Measurements from ENCODE around the gene CYB5R2.
A peak's percentile ranks its signal among the peaks of the same experiment; 100 is the strongest.
"Not testable (repeated sequence)": the region's sequence is repeated elsewhere in the genome, so short reads cannot be mapped to it uniquely, and the experiment has no call there.

The CYB5R2 gene

DNA sequence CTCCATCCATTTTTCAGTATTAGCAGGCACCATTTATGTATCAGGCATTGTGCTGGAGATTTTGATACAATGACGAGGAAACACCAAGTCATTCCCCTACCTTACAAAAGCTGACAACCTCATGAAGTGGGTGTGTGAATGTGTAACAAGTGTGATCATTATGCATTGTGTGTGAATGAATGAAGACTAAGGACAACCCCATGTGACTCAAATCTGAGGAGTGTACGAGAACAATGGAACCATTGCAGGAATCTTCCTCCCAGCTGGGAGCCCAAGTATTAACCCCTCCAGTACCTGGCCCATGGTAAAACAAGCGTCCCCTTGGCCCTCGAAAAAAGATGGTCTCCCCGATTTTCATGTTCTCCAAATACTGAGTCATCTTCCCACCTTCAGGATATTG is 4.4 kb downstream of the CYB5R2 start:
- no peak for DNase-seq (ENCODE audit: low read depth in 2 of 2)

DNA sequence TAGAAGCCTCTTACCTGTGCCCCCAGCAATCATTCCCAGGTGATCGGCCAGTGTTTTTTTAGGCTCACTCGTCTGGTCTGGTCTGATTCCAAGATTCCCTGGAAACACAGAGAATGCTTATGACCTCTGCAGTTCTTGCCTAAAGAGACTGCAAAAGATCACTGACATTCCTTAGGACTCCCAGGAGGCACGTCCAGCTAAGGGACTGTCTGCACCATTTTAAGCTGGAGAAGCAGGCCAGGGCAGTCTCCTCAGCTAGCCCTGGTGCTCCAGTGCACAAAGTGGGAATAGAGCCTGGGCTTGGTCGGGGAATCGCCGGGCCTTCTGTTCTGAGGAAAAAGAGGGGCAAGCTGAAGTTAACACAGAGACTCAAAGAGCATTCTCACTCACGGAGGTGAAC is 4.8 kb downstream of the CYB5R2 start:
- no peak for DNase-seq (ENCODE audit: low read depth in 2 of 2)

DNA sequence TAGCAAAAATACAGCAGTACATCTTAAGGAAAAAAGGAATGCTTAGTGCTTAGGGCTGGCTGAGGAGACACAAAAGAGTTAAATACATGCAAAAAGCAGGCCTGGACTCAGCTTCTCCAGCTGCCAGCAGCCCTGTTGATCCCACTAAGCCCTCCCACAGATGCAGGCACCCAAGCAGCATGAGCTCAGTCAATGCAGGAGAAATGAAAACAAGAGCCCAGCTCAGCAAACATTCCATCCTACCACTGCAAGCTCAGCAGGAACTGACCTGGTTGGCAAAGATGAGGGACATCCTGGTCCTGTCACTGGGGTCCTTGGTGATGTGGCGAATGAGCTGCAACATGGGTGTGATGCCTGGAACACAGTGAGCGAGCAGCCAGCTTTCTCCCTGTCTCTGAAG is 5.8 kb downstream of the CYB5R2 start:
- no peak for DNase-seq (ENCODE audit: low read depth in 2 of 2)

DNA sequence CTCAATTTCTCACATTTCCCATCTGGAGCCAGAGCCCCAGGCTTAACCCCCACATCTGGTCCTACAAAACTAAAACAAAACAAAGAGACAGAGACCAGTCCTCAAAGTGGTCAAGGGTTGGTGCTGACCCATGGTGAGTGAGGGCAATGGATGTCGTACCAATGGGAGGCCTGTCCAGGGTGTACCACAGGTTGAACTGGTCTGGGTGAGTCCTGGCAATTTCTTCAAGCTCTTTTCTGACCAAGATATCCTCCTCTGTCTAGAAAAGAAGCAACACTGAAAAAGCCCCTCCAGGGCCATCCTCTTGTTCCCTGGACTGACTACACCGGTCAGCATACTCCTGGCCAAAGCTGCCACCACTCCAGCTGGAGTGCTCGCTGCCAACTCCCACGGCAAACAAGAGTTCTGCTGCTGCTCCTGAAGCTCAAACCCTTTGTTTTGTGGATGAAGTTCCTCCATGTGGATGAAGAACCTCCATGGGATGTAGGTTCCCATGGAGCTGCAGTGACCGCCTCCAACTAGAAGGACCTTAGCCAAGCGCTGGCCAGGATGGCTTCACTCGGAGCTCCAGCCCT is 6.9 kb downstream of the CYB5R2 start:
- DNase-seq (ENCODE audit: low read depth in 2 of 2) = no peak

DNA sequence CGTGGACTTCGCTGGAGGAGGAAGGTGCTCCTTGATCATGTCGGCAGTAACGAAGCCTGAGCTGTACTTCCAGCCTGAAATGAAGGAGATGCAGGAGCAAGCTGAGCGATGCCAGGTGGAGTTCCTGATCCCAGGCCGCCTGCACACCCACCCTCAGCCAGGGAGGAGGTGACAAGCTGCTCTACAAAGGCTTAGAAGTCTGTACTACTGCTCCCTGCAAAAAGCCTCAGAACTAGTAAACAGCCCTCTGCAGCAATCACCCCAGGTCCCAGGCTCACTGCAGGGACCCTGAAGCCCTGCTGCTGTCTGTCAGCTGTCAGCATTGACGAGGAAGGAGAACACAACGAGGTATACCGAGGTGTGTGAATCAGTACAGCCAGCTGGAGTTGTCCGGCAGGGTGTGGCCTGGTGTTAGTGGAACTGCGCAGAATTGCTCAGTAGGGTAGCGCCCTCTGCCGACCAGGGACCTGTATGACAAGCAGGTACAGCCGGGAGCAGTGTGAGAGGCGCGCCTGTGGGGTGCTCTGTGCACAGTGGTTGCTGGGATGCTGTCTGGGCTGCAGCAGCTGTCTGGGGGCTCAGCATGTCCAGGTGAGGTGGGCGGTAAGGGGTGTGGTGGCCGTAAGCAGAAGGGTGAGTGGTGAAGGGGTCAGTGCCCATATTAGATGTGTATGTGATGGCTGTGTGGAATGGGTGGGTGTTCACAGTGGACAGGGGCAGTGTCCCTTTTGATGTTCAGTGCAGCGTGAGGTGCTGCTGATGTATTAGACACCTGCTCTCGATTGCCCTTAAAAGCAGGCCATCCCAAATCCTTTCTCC is 7.6 kb downstream of the CYB5R2 start:
- DNase-seq (ENCODE audit: low read depth in 2 of 2) = peak; percentile 13 to 46

DNA sequence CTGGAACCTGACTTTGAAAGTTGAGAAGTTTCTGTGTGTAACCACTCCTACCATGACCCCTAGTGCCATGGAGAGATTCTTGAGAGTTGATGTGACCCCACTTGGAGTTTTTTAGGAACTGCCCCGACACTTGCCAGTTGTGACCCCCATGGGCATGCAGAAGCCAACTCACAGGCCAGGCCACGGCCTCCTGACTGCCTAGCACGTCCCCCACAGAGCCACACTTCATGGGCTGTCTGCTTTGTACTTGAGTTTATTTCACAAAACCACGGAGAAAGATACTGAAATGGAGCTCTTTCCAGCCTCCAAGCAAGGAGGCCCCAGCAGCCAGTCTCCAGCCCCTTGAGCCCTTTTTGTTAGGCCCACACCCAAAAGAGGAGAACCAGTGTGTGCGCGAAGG is 8.4 kb downstream of the CYB5R2 start:
- DNase-seq (ENCODE audit: low read depth in 2 of 2) = no peak

DNA sequence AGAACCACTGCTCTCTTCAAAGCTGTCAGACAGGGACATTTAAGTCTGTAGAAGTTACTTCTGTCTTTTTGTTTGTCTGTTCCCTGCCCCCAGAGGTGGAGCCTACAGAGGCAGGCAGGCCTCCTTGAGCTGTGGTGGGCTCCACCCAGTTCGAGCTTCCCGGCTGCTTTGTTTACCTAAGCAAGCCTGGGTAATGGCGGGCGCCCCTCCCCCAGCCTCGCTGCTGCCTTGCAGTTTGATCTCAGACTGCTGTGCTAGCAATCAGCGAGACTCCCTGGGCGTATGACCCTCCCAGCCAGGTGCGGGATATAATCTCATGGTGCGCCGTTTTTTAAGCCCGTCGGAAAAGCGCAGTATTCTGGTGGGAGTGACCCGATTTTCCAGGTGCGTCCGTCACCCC is 9.8 kb downstream of the CYB5R2 start:
- DNase-seq (ENCODE audit: low read depth in 2 of 2) = not testable (repeated sequence)

DNA sequence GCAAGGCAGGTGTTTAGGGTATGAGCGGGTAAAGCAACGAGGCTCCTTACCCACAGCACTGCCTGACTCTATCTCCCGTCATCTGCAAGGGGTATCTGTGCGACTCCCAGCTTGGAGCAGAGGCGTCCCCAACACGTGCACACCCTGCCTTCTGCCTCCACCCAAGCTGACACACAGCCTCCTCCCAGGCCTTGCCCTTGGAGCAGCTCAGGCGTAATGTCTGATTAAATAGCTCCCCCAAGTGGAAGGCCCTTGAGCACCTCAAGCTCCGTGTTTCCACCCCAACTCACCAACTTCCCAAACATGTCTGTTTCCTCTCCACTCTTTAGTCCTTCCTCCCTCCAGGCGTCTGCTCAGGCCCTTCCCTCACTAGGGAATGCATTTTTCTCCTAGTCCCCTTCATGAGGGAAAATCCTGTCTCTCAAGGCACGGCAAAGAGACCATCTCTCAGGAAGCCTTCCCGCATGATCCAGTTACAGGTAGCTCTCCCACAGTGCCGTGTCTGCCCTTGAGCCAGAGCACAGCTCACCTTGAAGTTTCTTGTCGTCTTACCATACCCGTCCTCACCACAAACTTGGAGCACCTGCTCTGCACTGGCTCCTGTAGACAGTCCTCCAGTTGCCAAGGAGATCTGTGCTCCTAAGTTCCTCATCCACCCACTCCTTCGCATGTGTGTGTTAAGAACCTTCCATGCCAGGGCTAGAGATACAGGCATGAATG is 15.8 kb downstream of the CYB5R2 start:
- DNase-seq (ENCODE audit: low read depth in 2 of 2) = no peak

DNA sequence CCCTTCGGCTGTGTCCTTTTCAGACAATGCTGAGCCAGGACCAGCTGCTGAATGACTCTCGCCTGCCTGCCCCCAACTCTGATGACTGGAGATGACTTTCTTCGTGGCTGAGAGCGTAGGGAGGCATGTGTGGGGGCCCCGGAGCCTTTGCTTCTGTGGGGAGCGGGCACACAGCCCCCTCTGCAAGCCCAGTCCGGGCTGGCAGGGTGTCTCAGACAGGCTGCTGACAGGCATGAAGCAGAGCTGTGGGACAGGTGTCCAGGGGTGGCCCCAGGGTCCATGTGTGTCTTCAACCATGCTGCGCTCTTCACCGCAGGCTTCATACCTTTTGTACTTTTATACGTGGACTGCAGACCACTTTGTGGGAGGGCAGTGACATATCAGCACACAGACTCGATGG is 16.6 kb downstream of the CYB5R2 start:
- no peak for DNase-seq (ENCODE audit: low read depth in 2 of 2)

DNA sequence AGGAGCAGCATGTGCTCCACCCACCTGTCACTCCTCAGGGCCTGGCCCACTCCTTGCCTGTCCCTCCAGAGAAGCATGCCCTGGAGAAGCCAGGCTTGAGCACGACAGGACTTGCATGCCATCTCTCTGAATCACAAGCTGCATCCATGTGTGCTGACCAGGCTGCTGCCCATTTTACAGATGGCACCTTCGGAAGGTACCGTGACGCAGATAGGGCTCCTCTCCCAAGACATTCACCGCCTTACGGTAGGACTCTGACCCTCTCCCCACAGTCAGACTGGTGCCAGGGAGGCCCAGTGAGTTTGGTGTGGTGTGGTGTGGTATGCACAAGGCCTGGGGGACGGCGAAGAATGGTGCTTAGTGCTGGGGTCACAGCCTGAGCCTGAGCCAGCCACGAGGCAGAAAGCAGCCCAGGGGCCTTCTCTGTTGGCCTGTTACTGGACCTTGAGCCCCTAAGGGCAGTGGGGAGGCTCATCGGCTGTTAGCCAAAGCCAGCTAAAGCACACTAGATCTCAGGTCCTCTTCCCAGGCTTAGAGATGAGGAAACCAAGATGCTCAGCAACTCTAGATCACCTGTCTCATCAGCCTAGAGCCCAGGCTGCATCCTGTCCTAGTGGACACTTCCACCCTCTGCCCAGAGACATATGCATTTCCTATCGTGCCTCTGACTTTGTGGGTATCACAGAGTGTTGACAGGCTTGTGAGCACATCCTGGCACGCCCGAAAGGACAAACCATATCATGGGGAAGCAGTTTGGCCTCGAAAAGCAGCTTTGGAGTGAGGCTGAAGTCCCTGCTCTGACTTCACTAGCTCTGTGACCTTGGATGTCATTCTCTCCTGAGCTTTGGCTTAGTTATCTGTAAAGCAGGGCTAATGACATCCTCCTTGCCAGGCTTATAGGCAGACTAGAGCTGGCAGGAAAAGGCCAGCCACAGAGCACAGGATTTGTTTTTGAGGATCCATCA is 17.8 kb downstream of the CYB5R2 start:
- DNase-seq (ENCODE audit: low read depth in 2 of 2) = no peak

DNA sequence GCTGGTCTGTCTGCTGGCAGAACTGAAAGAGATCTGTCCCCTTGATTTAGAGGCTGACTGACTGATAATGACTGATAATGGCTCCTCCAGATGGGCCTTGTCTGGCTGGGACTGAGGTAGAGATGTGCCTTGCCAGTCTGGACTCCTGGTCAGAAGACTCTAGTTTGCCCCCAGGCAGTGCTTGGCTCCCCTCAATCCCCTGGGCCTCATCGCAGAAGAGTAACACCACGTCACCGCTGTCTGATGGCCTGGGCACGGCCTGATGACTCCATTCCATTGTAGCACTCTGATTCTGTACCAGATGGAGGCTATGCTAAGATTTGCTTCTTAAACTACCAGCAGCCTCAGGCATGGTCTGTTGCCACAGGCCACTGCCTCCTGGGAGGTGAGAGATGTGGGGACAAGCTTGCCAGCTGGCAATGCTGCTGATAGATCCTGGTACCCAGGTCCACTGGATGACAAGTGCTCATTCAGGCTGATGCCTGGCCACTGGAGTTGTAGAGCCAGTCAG is 19.1 kb downstream of the CYB5R2 start:
- DNase-seq (ENCODE audit: low read depth in 2 of 2) = no peak

DNA sequence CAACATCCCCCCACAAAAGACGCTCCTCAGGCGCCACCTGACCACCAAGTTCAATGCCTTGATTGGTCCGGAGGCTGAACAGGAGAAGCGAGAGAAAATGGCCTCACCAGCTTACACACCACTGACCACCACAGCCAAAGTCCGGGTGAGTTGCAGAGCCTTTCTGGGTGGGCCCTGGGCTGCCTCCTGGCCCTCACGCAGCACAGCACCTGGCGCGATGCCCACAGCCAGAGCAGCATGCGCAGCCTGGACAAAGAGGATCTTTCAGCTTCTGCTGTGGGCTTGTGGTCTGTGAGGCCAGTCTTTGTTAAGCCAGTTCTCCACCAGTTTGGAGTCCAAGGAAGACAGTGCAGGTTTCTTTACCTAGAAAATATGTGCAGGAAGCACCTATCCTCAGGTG is 21.6 kb downstream of the CYB5R2 start:
- no peak for DNase-seq (ENCODE audit: low read depth in 2 of 2)

DNA sequence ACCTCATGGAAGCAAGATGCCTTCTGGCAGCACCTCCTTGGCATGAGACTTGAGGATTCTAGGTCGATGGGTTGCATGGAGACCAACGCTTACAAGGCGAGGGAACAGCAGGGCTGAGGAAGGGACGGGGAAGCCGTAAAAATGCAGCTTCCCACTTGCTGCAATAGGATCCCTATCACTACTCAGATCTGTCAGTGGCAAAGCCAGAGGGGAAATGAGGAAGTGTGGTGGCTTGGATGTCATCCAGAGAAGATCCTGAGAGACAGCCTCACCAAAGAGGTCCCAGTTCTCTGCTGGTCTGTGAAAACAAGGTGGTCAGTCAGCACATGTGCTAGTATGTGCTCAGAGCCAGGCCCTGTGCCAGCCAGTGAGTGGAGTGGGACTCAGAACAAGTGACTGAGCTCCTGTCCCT is 22.2 kb downstream of the CYB5R2 start:
- no peak for DNase-seq (ENCODE audit: low read depth in 2 of 2)

DNA sequence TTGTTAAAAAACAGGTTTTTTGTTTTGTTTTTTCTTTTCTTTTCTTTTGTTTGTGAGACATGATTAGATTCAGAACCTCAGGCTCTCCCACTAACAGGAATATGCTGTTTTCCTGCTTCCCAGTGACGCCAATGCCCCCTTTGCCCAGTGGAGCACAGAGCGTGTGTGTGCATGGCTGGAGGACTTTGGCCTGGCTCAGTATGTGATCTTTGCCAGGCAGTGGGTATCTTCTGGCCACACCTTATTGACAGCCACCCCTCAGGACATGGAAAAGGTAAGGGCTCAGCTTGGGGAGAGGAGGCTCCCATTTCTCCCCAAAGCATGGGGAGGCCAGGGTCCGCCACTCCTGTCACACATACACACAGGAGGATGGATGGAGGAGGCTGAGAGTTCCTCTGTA is 25.0 kb downstream of the CYB5R2 start:
- DNase-seq (ENCODE audit: low read depth in 2 of 2) = no peak

DNA sequence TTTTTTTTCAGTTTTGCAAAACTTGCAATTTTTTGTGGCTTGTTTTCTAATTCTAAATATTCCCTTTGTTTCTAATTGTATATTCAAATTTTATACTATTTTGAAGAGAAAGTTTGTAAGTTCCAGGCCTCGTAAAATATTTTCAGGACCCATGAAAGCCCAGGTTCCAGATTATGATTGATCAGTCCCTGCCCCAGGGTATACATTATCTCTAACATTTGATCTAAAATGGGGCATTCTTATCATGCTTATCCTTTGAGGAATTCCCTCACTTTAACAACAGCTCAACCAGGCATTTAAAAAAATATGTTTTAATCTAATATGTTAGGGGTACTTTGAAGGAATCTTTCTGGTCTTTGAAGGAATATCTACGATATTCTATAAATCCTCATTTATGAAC is 26.4 kb downstream of the CYB5R2 start:
- no peak for DNase-seq (ENCODE audit: low read depth in 2 of 2)

DNA sequence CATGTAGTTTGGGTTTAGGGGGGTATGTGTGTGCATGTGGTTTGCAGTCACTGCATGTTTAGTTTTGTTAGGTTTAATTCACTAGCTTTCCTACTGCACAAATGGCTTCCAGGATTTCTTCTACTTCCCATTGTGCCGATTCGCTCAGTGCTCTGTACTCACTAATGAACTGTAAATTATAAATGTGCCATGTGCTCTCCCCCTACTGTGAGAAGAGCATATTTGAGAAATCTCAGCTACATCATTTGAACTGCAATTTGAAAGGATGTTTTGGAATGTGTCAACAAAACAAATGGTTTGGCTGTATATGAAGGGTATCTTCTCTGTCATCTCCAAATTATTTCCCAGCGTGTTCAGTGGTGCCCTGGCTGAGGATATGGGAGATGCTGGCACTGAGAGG is 28.1 kb downstream of the CYB5R2 start:
- DNase-seq (ENCODE audit: low read depth in 2 of 2) = no peak

DNA sequence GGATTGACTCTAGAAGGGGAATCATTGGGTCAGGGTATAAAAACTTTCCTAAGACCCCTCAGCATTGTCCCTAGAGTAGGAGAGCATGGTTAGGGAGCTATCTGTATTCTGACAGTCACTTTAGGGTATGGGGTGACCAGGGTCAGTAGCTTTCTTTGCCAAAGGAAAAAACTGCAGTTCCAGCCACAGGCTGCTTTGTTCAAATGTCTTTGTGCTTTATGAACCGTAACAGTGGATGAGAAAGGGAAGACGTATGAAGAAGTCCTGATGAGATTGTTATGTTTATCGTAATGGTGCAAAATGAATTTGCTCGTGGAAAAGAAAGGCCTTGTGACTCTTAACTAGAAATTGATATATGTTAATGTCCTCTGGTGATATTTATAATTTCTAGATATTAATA is 30.0 kb downstream of the CYB5R2 start:
- DNase-seq (ENCODE audit: low read depth in 2 of 2) = no peak

DNA sequence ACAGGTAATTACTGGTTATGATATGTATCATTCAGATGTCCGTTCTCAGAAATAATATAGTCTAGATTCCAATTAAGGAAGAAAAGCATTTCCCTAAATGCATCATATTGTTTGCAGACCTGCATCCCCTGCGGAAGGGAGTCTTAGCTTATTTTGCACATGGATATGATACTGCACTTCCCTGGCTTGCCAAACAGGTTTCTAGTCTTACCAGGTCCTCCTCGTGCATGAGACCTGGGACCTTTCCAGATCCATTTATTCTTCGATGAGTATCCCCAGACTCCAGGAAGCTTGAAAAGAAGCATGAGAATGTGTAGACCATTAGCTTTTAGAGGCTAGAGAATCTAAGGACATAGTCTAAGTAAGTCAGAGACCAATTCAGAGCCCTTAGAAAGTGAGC is 30.6 kb downstream of the CYB5R2 start:
- no peak for DNase-seq (ENCODE audit: low read depth in 2 of 2)

DNA sequence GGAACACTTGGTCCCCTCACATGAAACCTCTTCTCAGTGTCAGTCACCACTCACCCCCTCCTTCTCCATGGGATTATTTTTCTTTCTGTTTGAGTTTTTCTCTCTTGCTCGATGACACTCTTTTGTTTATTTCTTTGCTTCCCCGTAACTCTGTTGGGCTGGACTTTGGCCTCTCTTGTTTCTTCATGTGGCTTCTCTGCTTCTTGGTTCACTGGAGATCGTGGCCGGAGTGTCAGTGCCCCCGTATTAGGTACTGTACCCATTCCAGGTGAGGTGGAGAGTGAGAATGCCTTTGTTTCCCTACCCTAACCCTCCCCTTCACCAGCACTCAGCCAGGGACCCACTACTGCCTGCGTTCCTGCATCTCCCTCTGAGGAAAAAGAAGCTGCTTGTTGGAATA is 32.5 kb downstream of the CYB5R2 start:
- no peak for DNase-seq (ENCODE audit: low read depth in 2 of 2)

DNA sequence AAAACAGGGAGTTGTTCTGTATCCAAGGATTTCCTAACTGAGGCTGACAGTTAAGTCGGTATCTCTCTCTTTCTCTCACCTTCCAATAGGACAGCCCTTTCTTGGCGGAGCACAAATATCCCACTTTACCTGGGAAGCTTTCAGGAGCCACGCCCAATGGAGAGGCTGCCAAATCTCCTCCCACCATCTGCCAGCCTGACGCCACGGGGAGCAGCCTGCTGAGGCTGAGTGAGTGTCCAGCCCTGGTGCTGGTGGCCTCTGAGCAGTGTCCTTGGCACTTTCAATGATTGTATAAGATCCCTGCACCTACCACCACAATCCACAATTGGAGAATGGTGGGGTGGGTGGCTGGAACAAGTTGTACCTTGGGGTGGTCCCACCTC is 33.7 kb downstream of the CYB5R2 start:
- no peak for DNase-seq (ENCODE audit: low read depth in 2 of 2)

DNA sequence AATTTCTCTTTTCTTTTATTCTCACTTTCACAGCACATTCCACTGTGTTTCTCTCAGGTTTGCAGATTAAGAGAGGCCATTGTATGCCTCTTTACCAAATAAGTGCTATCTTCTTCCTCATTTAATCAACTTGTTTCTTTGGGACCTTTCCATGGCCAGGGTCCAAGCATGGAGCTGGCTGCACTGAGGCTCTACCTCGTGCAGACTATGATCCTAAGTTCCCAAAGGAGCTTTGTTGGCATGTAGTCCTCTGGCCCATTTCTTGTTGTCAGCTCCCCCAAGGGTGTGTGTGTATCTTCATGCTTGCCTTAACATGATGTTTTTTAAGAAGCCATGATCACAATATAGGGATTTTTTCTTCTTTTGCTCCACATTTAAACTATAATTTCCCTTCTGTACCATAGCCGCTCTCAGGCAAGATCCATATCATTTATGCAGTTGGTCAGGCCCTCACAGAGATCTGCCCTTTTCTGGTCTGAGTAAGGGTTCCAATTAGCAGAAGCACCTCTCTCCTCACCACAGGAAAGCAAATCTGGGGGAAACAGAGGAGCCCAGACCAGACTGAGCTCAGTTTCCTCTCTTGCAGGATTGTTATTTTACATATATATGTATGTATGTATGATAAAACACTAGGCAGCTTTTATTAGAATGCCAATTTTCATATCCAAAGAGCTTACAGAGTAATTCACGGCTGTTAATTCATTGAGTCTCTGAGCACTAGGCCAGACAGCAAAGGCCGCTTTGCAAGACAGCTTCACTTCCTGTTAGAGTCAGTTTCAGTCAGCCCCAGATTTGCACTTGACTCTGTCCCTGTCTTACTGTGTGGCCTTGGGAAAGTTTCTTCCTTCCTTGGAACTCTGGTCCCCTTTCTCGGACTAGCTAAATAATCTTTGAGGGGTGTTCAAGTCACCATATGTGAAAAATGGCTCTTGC is 34.3 kb downstream of the CYB5R2 start:
- DNase-seq (ENCODE audit: low read depth in 2 of 2) = no peak
